HG02623 (cell line): Measurements from ENCODE around the gene GATAD2B.
"Not testable (repeated sequence)": the region's sequence is repeated elsewhere in the genome, so short reads cannot be mapped to it uniquely, and the experiment has no call there.

Source experiments
- ATAC-seq: cut with Tn5 transposase; IDR thresholded peaks from one replicate; pipeline ENCODE4 v1.9.1; 2021; ENCODE audit warnings: moderate library complexity; ENCODE audit not compliant: unreplicated experiment

Gene GATAD2B

GRCh38 chr1:153932156-153933131, 9.7 kb upstream of the GATAD2B start:
- ATAC-seq: no peak

- ATAC-seq: no peak
These were observed 7.5 kb upstream of the GATAD2B start for GRCh38 chr1:153929981-153930948.

- no peak for ATAC-seq
These were observed 6.7 kb upstream of the GATAD2B start for GRCh38 chr1:153929426-153929825.

- no peak for ATAC-seq
These were observed 6.1 kb upstream of the GATAD2B start for GRCh38 chr1:153928791-153929341.

GRCh38 chr1:153928245-153928644, 5.5 kb upstream of the GATAD2B start:
- ATAC-seq: no peak

GRCh38 chr1:153926405-153926804, 3.6 kb upstream of the GATAD2B start:
- ATAC-seq: no peak

GRCh38 chr1:153922076-153922971, 448 bp downstream of the GATAD2B start:
- ATAC-seq: peak; percentile 27

DNA sequence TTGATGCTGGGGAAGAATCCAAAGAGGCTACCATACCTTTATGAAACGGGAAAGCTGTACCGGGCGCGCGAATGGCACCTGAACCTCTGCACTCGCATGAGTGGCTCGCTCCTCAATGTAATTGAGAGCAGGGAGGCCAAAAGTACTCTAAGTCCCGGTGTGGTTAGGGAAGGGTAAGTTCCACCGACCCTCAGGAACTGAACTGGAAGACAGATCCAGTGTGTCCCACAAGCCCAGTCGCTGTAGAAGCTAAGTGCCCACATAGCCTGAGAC, 1.0 kb downstream of the GATAD2B start:
- ATAC-seq: no peak

DNA sequence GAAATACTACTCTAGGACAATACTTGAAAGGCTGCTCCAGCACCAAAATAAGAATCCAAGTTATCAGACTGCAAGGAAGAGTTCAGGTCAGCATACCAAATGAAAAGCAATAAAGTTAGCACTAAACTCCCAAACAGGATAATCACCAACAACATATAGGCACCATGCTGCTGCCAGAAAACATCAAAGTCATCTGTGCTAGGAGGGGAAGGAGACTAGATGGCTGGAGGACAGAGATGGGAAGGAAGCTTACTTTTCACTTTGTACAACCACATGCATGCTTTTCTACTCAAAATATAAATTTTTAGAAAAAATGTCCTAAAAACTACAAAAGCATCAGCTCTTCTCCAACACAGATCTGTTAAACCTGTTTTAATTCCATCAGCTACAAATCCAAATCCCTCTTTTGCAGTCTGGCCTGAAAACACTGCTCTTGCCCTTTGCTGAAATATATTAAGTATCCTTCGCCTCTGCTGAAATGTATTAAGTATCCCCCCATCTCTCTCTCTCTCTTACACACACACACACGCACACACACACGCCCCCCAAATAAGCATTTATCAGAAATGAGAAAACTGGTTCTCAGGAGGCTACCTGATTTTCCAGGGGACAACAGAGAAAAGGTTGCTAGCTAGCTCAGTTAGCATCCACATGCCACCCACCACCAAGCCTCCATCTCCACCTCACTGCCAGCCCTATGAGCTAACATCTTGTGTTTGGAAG, 1.5 kb downstream of the GATAD2B start:
- ATAC-seq: no peak

DNA sequence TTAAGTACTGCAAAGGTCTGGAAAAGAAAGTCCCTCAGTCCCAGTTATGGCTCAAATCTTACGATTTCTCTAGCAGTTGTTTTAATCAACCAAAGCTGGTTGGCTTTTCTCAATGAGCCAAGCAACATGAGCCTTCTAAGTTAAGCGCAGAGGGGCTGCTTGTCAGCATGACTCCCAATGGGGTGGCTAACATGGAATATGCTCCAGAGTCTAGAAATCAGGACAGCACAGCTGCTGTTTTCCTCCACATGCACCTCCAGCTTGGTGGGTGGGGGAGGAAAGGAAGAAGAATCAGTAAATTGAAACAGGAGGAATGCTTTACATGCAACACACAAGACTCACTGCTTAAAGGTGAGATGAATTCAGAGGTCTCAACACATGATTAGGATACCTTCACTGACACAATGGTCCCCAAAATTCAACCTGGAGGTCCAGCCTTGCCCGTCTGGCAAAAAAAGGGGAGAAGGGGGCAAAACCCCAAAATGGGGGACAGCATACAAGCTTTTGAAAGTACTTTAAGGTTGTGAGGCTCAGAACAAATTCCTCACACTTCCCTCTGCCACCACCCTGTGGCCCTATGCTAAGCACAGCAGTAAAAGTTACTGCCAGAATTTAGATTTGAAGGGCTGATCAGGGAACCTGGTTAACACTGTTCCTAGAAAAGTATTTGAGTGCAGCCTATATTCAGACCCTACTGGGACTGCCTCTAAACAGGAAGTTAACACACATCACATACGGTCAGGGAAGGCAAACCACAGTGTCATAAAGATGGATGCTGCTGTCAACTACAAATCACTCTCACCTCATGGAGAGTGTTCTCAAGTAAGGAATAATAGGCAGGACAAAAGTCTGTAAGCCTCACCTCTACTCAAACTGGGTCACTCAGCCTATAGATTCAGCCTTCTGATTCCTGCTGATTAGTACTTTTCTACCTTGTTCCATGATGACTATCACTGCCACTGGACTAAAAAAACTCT, 2.6 kb downstream of the GATAD2B start:
- no peak for ATAC-seq

DNA sequence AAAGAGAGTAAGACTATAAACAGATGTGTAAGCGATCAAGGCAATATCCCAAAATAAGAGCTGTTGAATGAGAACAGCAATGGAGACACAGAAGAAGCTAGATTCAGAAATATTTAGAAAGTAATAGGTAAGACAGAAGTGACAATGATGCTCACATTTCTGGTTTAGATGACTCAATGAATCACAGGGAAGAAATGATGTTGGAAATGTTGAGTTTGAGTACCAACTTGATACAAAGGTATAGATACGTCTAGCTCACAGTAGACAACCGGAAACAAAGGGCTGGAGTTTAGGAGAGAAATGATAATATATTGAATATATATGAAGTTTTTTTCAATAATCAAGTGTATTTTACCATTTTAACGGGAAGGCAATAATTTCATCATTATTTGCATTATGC, 6.5 kb downstream of the GATAD2B start:
- no peak for ATAC-seq

GRCh38 chr1:153912349-153912748, 10.4 kb downstream of the GATAD2B start:
- ATAC-seq: no peak

DNA sequence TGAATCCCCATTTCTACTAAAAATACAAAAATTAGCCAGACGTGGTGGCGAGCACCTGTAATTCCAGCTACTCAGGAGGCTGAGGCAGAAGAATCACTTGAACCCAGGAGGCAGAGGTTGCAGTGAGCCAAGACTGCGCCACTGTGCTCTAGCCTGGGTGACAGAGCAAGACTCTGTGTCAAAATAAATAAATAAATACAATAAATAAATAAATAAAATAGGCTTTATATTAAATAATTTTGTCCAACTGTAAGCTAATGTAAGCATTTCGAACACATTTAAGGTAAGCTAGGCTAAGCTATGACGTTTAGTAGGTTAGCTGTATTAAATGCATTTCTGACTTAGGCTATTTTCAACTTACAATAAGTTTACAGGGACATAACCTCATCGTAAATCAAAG, 12.2 kb downstream of the GATAD2B start:
- not testable (repeated sequence) for ATAC-seq

DNA sequence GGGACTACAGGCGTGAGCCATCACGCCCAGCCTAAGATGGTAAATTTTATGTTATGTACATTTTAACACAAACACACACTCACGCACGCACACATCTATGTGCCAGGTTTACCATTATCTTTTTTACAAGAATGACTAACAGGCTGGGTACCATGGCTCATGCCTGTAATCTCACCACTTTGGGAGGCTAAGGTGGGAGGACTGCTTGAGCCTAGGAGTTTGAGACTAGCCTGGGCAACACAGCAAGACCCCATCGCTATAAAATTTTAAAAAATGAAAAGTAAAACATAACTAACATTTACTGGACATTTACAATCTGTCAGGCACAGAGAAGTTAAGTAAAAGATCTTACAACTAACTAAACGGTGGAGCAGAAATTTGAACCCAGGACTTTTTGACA, 14.7 kb downstream of the GATAD2B start:
- no peak for ATAC-seq

- ATAC-seq: no peak
These were observed 15.6 kb downstream of the GATAD2B start for GRCh38 chr1:153907134-153907533.

GRCh38 chr1:153906396-153906795, 16.4 kb downstream of the GATAD2B start:
- ATAC-seq: no peak

DNA sequence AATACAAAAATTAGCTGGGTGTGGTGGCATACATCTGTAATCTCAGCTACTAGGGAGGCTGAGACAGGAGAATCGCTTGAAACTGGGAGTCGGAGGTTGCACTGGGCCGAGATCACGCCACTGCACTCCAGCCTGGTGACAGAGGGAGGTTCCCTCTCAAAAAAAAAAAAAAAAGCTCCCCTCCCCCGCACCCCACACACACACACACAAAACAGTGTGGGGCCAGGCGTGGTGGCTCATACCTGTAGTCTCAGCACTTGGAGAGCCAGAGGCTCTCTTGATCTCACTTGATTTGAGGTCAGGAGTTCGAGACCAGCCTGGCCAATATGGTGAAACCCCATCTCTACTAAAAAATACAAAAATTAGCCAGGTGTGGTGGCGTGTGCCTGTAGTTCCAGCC, 16.9 kb downstream of the GATAD2B start:
- not testable (repeated sequence) for ATAC-seq

GRCh38 chr1:153903841-153904455, 18.8 kb downstream of the GATAD2B start:
- no peak for ATAC-seq
